Fibroblast of skin of abdomen (primary cell): ENCODE measurements around the gene CEBPZ.
"Not testable (repeated sequence)": the region's sequence is repeated elsewhere in the genome, so short reads cannot be mapped to it uniquely, and the experiment has no call there.

Experiments used
- DNase-seq: peaks from one replicate; pipeline ENCODE4 v3.0.0-alpha.2; 2013

The CEBPZ gene

GRCh38 chr2:37215250-37215649 is 16.1 kb downstream of the CEBPZ start:
- DNase-seq, result no peak

DNA sequence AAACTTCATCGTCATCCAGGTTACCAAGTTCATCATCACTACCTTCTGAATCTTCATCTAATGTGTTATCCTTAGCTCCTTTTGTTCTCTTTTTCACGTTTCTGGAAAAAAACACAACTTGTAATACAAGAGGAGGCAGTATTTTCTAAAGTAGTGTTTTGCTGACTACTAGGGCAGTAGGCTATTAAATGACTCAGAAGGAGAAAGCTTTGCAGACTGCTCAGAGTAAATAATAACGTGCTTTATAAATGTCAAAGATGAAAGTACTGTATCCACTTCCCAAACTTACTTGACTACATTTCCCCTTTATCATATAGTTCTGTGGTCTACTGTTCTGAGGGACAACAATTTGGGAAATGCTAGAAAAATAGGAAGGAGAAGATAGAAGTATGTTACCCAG is 19.5 kb downstream of the CEBPZ start:
- no peak for DNase-seq

DNA sequence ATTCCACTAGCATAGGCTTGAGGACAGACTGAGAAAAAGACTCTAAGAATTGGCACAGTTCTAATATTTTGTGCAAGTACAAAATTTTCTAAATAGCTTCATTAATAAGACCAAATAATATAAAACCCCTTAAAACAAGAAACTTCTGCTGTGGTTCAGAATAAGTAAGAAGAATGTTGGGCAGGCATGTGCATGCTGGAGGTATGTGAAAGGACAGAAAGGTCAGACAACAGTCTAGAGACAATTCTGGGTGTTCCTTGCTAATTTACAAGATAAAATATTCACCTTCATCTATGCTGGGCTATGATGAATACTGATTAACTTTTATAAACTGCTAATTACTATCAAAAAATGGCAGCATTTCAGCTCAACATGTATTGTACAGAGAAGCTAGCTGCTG is 20.2 kb downstream of the CEBPZ start:
- no peak for DNase-seq

GRCh38 chr2:37206760-37207159 is 24.6 kb downstream of the CEBPZ start:
- not testable (repeated sequence) for DNase-seq

- DNase-seq, result no peak
Measured at GRCh38 chr2:37205689-37206341, 25.6 kb downstream of the CEBPZ start.

DNA sequence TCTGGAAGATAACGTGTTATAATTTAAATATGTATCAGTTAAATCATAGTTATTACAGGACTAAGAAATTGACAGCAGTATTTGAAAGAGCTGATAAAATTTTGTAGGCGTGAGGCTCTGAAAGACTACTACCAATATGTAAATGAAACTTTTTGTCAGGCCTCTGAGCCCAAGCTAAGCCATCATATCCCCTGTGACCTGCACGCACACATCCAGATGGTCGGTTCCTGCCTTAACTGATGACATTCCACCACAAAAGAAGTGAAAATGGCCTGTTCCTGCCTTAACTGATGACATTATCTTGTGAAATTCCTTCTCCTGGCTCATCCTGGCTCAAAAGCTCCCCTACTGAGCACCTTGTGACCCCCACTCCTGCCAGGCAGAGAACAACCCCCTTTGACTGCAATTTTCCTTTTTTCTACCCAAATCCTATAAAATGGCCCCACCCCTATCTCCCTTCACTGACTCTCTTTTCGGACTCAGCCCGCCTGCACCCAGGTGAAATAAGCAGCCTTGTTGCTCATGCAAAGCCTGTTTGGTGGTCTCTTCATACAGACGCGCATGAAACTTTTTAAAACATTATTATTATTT is 26.2 kb downstream of the CEBPZ start:
- not testable (repeated sequence) for DNase-seq

DNA sequence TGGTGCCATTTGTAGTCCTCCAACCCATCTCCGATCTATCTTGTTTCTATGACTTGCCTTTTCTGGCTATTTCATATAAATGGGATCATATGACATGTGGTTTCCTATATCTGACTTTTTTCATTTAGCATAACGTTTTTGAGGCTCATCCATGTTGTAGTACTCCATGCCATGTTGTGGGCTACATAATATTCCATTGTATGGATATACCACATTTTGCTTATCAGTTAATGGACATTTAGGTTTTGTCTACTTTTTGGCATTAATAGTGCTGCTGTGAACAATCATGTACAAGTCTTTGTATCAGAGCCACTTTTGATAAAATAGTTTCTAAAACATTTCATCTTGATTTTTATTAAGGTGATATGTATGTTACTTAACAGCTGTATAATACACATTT is 27.7 kb downstream of the CEBPZ start:
- no peak for DNase-seq

GRCh38 chr2:37201766-37202165 is 29.6 kb downstream of the CEBPZ start:
- DNase-seq, result peak; percentile 19

- DNase-seq, result no peak
Measured at GRCh38 chr2:37201208-37201607, 30.2 kb downstream of the CEBPZ start.

DNA sequence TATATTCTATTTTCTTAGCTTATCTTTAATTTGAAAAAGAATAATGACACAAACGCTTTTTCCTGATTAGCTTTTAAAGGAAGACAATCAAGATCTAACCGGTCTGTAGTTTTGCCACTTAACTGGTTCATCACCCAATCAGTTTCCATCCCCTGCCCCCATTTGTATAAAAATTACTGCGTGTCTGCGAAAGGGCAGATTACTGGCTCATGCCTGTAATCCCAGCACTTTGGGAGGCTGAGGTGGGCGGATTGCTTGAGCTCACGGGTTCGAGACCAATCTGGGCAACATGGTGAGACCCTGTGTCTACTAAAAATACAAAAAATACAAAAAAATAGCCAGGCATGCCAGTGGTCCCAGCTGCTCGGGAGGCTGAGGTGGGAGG is 32.7 kb downstream of the CEBPZ start:
- no peak for DNase-seq

- peak; percentile 76 for DNase-seq
Measured at GRCh38 chr2:37196320-37197195, 34.8 kb downstream of the CEBPZ start, which contains the start of gene CEBPZOS. Gene CEBPZOS (plus strand): TSS chr2:37196496. CDS start chr2:37199705, 3,209 bp downstream.

GRCh38 chr2:37195862-37196319 is 35.5 kb downstream of the CEBPZ start:
- not testable (repeated sequence) for DNase-seq

DNA sequence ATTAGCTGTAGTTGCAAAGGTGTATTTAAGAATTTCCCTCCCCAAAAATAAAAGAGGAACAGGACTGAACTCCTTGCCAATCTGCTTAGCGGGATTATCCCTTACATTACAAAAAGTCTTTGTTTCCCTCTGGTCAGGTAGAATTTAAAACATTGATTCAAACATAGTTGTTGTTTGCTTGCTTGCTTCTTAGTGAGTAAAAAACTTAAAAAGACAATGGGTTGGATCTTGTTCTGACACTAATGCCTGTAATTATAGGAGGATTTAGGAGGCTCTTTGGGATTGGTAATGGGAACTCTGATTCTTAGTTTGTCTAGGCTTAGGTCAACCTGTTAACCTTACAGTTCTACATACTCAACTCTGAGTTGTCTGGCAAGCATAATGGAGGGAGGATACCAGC is 38.8 kb downstream of the CEBPZ start:
- DNase-seq, result no peak

GRCh38 chr2:37191747-37192146 is 39.6 kb downstream of the CEBPZ start:
- no peak for DNase-seq

DNA sequence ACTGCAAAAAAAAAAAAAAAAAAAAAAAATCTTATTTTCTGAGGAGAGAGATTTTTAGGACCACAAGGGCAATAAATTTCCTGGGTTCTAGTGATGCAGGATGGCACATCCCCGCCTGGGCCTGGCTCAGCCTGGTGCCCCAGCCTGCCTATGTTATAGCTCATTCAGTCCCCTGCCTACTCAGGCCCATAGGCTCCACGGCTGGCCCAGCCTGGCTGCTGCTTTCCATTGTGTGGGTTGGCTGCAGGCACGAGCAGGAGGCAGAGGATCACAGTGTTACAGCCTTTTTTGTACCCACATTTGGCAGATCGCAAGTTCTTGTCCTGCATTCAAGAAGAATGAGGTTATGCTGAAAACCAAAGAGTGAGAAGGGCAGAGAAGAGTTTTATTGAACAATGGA is 40.1 kb downstream of the CEBPZ start:
- no peak for DNase-seq

GRCh38 chr2:37190290-37190689 is 41.1 kb downstream of the CEBPZ start:
- DNase-seq, result no peak

DNA sequence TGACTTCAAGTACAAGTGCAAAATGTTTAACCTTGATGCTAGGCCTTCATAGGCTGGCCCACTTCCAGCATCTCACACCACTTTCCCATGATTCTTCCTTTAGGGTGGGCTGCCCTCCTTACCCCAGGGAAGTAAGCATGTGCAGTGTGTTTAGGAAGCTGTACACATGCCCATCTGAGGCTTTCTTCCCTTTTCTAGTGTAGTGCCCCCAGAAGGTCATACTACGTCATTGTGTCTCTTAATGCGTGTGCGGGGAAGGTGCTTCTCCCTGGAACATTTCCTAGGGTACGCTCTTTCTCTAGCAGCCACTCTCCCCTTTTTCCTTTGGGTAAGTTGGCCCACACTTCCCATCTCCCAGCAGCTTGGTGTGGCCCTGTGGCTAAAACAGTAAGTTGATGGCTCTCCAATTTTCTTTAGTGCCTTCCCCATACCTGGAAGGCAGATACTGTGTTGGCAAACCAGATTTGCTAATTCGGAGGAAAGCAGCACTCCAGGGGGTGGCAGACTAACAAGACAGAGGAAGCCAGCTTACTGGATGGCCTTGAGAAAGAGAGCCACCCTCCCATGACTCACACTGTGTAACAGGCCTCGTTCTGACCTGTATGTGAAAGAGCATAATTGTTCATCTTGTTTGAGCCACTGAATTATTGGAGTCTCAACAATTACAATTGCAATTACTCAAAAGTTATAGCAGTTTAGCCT is 41.8 kb downstream of the CEBPZ start:
- peak; percentile 75 for DNase-seq

- DNase-seq, result no peak
Measured at GRCh38 chr2:37188570-37188969, 42.8 kb downstream of the CEBPZ start, which contains the start of gene SULT6B1. Gene SULT6B1 (minus strand): TSS chr2:37188670. CDS start chr2:37188640, 30 bp downstream.

DNA sequence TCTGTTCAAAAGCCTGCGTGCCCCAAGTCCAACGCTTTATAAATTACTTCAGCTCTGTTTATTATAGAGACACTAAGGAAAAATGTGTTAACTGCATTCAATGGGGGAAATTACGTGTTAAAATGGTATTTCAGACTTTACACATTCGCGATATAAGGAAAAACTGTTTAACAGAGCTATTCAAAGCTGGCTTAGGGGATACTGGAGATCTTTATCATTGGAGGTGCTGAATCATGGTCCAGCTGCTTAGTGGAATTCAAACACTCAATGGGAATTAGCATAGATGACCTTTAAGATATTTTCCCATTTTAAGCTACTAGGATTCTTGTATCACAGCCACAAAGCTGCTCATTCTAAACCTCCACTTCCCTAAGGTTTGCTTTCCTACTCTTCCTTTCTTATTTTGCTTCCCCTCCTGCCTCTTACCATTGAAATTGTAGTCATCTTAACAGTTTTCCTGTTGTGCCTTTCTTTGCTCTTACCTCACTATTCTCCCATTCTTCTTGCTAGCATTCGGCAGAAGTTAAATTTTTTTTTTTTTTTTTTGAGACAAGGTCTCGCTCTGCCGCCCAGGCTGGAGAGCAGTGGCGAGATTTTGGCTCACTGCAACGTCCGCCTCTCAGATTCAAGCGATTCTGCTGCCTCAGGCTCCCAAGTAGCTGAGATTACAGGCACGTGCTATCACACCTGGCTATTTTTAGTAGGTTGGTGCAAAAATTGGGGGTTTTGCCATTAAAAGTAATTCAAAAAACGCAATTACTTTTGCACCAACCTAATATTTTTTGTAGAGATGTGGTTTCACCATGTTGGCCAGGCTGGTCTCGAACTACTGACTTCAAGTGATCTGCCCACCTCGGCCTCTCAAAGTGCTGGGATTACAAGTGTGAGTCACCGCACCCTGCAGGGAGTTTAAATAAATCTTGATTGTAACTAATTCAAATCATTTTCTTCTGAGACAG is 49.4 kb downstream of the CEBPZ start:
- peak; percentile 49 for DNase-seq

- DNase-seq, result no peak
Measured at GRCh38 chr2:37180640-37181039, 50.8 kb downstream of the CEBPZ start.

GRCh38 chr2:37180006-37180639 is 51.3 kb downstream of the CEBPZ start:
- DNase-seq, result no peak
